ENCODE measurements around the gene TAAR1.

DNA sequence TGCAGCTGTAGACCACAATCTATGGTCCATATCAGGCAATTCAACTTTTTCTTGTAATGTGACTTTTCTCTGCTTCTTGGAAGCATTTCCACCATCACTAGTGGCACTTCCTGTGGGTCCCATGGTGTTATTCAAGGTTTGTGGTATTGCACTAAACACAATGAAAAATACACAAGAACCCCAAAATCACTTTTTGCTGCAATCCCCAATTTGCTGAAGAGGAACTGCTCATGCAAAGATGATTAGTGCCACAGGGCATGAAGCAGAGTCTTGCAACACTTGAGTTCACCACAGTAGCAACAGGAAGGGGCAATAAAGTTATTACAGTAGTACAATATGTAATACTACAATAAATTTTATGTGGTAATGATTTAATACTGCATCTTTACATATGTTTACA is 16.8 kb upstream of the TAAR1 start:
- TF ChIP-seq, protein P1, sequence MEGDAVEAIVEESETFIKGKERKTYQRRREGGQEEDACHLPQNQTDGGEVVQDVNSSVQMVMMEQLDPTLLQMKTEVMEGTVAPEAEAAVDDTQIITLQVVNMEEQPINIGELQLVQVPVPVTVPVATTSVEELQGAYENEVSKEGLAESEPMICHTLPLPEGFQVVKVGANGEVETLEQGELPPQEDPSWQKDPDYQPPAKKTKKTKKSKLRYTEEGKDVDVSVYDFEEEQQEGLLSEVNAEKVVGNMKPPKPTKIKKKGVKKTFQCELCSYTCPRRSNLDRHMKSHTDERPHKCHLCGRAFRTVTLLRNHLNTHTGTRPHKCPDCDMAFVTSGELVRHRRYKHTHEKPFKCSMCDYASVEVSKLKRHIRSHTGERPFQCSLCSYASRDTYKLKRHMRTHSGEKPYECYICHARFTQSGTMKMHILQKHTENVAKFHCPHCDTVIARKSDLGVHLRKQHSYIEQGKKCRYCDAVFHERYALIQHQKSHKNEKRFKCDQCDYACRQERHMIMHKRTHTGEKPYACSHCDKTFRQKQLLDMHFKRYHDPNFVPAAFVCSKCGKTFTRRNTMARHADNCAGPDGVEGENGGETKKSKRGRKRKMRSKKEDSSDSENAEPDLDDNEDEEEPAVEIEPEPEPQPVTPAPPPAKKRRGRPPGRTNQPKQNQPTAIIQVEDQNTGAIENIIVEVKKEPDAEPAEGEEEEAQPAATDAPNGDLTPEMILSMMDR (conservative IDR thresholded peaks at IDR 0.05 in 1 of 2, IDR thresholded peaks at IDR 0.05 in 1 of 2; ENCODE audit: low read depth in 1 of 2, low read length in 2 of 2) = no peak
- no peak for TF ChIP-seq EZH2 (IDR thresholded peaks at IDR 0.05; ENCODE audit: low read length, missing control alignments)

Measured in fibroblast of lung (primary cell).